Measurements from ENCODE around the gene NR0B1. TPM values are rescaled to one million over a fixed set of nuclear protein-coding genes. Genes with fewer than 3 reads are reported as not detected.

Gene NR0B1, protein sequence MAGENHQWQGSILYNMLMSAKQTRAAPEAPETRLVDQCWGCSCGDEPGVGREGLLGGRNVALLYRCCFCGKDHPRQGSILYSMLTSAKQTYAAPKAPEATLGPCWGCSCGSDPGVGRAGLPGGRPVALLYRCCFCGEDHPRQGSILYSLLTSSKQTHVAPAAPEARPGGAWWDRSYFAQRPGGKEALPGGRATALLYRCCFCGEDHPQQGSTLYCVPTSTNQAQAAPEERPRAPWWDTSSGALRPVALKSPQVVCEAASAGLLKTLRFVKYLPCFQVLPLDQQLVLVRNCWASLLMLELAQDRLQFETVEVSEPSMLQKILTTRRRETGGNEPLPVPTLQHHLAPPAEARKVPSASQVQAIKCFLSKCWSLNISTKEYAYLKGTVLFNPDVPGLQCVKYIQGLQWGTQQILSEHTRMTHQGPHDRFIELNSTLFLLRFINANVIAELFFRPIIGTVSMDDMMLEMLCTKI
- total RNA-seq (not detected), polyA plus RNA-seq (not detected)
- long read RNA-seq, donor 1: 0 reads
- long read RNA-seq, donor 2: 0 reads
- long read RNA-seq, donor 3: 0 reads
- long read RNA-seq, donor 4: 0 reads

DNA sequence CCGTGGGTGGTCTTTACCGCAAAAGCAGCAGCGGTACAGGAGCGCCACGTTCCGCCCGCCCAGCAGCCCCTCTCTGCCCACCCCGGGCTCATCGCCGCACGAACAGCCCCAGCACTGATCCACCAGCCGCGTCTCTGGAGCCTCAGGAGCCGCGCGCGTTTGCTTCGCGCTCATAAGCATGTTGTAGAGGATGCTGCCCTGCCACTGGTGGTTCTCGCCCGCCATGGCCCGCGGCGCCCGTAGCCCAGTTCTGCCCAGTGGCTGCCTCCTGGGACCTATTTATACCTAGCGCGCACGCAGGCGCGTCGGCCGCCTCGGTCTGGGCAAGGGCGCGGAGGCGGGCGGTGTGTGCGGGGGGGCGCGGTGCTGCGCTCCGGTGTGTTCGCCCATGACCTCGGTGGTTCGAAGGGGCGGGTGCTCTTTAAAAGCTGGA, at the start of gene NR0B1:
Gene NR0B1, minus strand, starts transcription at position 252 of the 433 bp plus-strand sequence. Its CDS starts 27 bp downstream, at position 225.
- peak in 1 of 3 donors; percentile 28 for DNase-seq
- ATAC-seq: no peak
- Histone ChIP-seq H3K9me3 (ENCODE audit: control insufficient read depth, low read length) (no peaks in the 10 kb centered on the region), H3K27ac (ENCODE audit: low read length) (no peak within 1 kb of the TSS), H3K27me3 (ENCODE audit: control insufficient read depth, insufficient read depth) (no peaks in the 10 kb centered on the region), H3K4me3 (ENCODE audit: low read length) (no peak within 1 kb of the TSS), H3K4me1 (ENCODE audit: control insufficient read depth, insufficient read depth, low read length) (no peaks in the 10 kb centered on the region)
- WGBS: under 1% methylated on average over 46 of the region's 46 CpGs
- intact Hi-C loops (cut with DNase I): no loop called here

DNA sequence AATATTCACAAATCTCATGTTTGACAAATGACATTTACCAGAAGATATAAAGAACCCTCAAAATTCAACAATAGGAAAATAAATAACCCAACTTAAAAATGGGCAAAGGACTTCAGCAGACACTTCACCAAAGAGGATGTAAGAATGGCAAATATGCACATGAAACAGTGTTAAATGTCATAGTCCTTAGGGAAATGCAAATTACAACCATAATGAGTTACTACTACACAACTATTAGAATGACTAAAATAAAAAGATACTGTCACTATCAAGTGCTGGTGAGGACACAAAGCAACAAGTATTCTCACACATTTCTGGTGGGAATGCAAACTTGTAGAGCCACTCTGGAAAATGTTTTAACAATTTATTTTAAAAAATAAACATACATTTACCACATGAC, 40.8 kb upstream of the NR0B1 start:
- Histone ChIP-seq H3K4me1 (ENCODE audit: control insufficient read depth, insufficient read depth, low read length) (no peaks in the 10 kb centered on the region), H3K27me3 (ENCODE audit: control insufficient read depth, insufficient read depth) (no peaks in the 10 kb centered on the region), H3K4me3 (ENCODE audit: low read length) (no peak overlapping the region), H3K27ac (ENCODE audit: low read length) (no peak overlapping the region), H3K9me3 (ENCODE audit: control insufficient read depth, low read length) (no peaks in the 10 kb centered on the region)
- ATAC-seq (no peak), DNase-seq (no peak)
- intact Hi-C loops (cut with DNase I): no loop called here

DNA sequence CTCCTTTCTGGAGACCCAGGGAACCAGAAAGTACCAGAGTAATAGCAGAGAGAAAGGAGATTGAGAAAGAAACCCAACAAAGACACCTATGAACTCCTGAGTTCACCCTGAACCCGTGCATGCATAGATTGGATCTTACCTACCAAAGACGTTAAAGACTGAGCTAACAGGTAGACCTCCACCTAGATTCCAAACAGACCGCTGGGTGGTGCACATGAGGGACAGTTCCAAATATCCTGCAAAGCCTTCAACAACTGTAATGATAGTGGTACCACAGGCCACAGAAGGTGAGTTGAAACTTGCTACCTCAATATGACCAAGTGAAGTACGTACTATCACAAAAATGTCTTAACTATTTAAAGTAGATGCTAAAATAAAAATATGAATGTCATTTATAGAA, 34.0 kb upstream of the NR0B1 start:
- Histone ChIP-seq H3K27me3 (ENCODE audit: control insufficient read depth, insufficient read depth) (no peaks in the 10 kb centered on the region), H3K27ac (ENCODE audit: low read length) (no peak overlapping the region), H3K4me1 (ENCODE audit: control insufficient read depth, insufficient read depth, low read length) (no peaks in the 10 kb centered on the region), H3K9me3 (ENCODE audit: control insufficient read depth, low read length) (no peaks in the 10 kb centered on the region), H3K4me3 (ENCODE audit: low read length) (no peak overlapping the region)
- DNase-seq (no peak), ATAC-seq (no peak)
- WGBS: 55% methylated on average over 4 of the region's 4 CpGs
- intact Hi-C loops (cut with DNase I): no loop called here

- Histone ChIP-seq H3K27me3 (ENCODE audit: control insufficient read depth, insufficient read depth) (no peaks in the 10 kb centered on the region), H3K4me3 (ENCODE audit: low read length) (no peak overlapping the region), H3K27ac (ENCODE audit: low read length) (no peak overlapping the region), H3K4me1 (ENCODE audit: control insufficient read depth, insufficient read depth, low read length) (no peaks in the 10 kb centered on the region), H3K9me3 (ENCODE audit: control insufficient read depth, low read length) (no peaks in the 10 kb centered on the region)
- 90% methylated on average over 7 of the region's 7 CpGs for WGBS
- DNase-seq (no peak), ATAC-seq (no peak)
- intact Hi-C loops (cut with DNase I): no loop called here
Observed at GRCh38 chrX:30340753-30341152, 31.6 kb upstream of the NR0B1 start.

DNA sequence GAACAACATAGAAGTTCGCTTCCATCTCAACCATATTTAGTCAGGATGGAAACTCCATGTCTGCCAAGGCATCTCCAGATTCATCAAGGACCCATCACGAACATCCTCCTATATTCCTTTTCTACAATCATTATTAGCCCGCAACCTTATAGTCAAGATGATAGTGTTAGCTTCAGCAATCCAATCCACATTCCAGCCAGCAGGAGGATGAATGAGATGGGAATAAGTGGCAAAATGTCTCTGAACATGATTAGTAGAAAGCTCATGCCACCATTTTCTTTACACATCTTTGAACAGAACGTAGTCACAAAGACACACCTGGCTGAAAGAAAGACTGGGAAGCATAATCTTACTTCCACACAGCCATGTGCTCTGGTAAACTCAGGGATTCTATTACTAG, 18.6 kb upstream of the NR0B1 start:
- no peak overlapping the region for H3K4me3 ChIP-seq (ENCODE audit: low read length)
- ATAC-seq: no peak
- H3K4me1 ChIP-seq (ENCODE audit: control insufficient read depth, insufficient read depth, low read length): no peaks in the 10 kb centered on the region
- H3K27me3 ChIP-seq (ENCODE audit: control insufficient read depth, insufficient read depth): no peaks in the 10 kb centered on the region
- no peak overlapping the region for H3K27ac ChIP-seq (ENCODE audit: low read length)
- 83% methylated on average over 4 of the region's 4 CpGs for WGBS
- intact Hi-C loops (cut with DNase I): no loop called here
- no peaks in the 10 kb centered on the region for H3K9me3 ChIP-seq (ENCODE audit: control insufficient read depth, low read length)
- no peak for DNase-seq

DNA sequence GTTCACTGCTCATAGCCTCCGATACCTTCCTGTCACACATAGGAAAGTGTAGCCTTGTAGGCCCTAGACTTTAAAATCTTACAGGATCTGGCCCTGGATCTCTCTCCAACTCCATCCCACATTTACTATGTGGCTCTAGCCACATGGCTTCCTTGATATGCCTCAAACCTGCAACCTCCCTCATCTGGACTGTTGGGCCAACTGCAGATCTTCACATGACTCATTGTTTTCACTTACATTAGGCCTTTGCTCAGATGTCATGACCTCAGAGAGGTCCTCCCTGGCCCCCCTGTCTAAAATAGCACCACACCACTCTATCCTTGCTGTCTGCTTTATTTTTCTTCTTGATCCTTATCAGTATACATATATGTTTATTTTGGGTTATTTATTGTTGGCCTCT, 8.1 kb upstream of the NR0B1 start:
- Histone ChIP-seq H3K4me1 (ENCODE audit: control insufficient read depth, insufficient read depth, low read length) (no peaks in the 10 kb centered on the region), H3K4me3 (ENCODE audit: low read length) (no peak overlapping the region), H3K27ac (ENCODE audit: low read length) (no peak overlapping the region), H3K9me3 (ENCODE audit: control insufficient read depth, low read length) (no peaks in the 10 kb centered on the region), H3K27me3 (ENCODE audit: control insufficient read depth, insufficient read depth) (no peaks in the 10 kb centered on the region)
- intact Hi-C loops (cut with DNase I): no loop called here
- DNase-seq (no peak), ATAC-seq (no peak)
- WGBS: 94% methylated on average over 1 of the region's 1 CpG

DNA sequence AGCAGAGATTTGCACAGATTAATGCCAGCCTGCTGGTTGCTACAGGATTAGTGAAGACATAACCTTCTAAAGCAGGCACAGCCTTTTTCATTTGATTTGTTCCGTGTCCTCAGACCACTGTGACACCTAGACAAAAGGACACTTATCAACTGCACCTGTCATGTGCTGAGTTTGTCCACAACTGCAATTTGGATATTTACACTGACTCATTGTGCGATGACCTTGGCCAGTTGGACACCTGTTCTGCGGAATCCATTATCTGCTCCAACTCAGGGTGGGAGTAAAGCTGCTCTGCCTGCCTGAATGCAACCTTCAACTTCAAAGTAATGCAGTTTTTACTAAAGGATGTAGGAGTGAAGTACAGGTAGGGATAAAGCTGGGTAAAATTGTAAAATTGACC, 4.1 kb upstream of the NR0B1 start:
- Histone ChIP-seq H3K27me3 (ENCODE audit: control insufficient read depth, insufficient read depth) (no peaks in the 10 kb centered on the region), H3K27ac (ENCODE audit: low read length) (no peak overlapping the region), H3K4me3 (ENCODE audit: low read length) (no peak overlapping the region), H3K9me3 (ENCODE audit: control insufficient read depth, low read length) (no peaks in the 10 kb centered on the region), H3K4me1 (ENCODE audit: control insufficient read depth, insufficient read depth, low read length) (no peaks in the 10 kb centered on the region)
- no peak for ATAC-seq
- no peak for DNase-seq
- WGBS: 82% methylated on average over 3 of the region's 3 CpGs
- intact Hi-C loops (cut with DNase I): no loop called here

DNA sequence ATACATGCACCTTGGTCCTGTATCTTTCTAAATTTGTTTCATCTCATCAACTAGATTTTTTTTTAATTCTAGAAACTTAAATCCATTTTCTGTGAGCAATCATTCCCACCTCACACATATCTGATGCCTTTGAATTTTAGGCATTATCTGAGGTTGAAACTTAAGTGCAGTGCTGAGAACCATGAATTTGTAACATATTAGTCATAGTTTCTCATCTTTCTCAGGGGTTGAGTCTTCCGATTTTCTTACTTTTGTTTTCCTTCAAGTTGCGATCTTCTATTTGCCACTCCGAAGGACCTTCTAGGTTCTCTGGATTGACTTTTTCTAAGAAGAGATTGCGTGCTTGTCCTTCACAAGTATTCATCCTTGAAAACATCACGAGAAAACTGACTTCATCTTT, 3.7 kb upstream of the NR0B1 start:
- H3K27me3 ChIP-seq (ENCODE audit: control insufficient read depth, insufficient read depth): no peaks in the 10 kb centered on the region
- WGBS: 89% methylated on average over 5 of the region's 5 CpGs
- DNase-seq (no peak), ATAC-seq (no peak)
- intact Hi-C loops (cut with DNase I): no loop called here
- H3K4me1 ChIP-seq (ENCODE audit: control insufficient read depth, insufficient read depth, low read length): no peaks in the 10 kb centered on the region
- H3K4me3 ChIP-seq (ENCODE audit: low read length): no peak overlapping the region
- H3K9me3 ChIP-seq (ENCODE audit: control insufficient read depth, low read length): no peaks in the 10 kb centered on the region
- H3K27ac ChIP-seq (ENCODE audit: low read length): no peak overlapping the region

- no peak for ATAC-seq
- Histone ChIP-seq H3K27ac (ENCODE audit: low read length) (no peak overlapping the region), H3K9me3 (ENCODE audit: control insufficient read depth, low read length) (no peaks in the 10 kb centered on the region), H3K27me3 (ENCODE audit: control insufficient read depth, insufficient read depth) (no peaks in the 10 kb centered on the region), H3K4me1 (ENCODE audit: control insufficient read depth, insufficient read depth, low read length) (no peaks in the 10 kb centered on the region), H3K4me3 (ENCODE audit: low read length) (no peak overlapping the region)
- intact Hi-C loops (cut with DNase I): no loop called here
- 77% methylated on average over 5 of the region's 5 CpGs for WGBS
- no peak for DNase-seq
Observed at GRCh38 chrX:30310429-30311206, 1.4 kb upstream of the NR0B1 start.

DNA sequence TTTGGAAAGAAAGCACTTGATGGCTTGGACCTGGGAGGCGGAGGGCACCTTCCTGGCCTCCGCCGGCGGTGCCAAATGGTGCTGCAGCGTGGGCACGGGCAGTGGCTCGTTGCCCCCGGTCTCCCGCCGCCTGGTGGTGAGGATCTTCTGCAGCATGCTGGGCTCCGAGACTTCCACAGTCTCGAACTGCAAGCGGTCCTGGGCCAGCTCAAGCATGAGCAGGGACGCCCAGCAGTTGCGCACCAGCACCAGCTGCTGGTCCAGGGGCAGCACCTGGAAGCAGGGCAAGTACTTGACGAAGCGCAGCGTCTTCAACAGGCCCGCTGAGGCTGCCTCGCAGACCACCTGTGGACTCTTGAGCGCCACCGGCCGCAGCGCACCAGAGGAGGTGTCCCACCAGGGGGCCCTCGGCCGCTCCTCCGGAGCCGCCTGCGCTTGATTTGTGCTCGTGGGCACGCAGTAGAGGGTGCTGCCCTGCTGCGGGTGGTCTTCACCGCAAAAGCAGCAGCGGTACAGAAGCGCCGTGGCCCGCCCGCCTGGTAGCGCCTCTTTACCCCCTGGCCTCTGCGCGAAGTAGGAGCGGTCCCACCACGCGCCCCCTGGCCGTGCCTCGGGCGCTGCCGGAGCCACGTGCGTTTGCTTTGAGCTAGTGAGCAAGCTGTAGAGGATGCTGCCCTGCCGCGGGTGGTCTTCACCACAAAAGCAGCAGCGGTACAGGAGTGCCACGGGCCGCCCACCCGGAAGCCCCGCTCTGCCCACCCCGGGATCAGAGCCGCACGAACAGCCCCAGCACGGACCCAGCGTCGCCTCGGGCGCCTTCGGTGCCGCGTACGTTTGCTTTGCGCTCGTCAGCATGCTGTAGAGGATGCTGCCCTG, 689 bp downstream of the NR0B1 start:
- DNase-seq: peak; percentile 11 to 36 (median 33)
- no peaks in the 10 kb centered on the region for H3K27me3 ChIP-seq (ENCODE audit: control insufficient read depth, insufficient read depth)
- no peak overlapping the region for H3K27ac ChIP-seq (ENCODE audit: low read length)
- intact Hi-C loops (cut with DNase I): no loop called here
- no peak for ATAC-seq
- under 1% methylated on average over 71 of the region's 71 CpGs for WGBS
- no peak overlapping the region for H3K4me3 ChIP-seq (ENCODE audit: low read length)
- H3K9me3 ChIP-seq (ENCODE audit: control insufficient read depth, low read length): no peaks in the 10 kb centered on the region
- no peaks in the 10 kb centered on the region for H3K4me1 ChIP-seq (ENCODE audit: control insufficient read depth, insufficient read depth, low read length)
